CD4-positive, CD25-positive, alpha-beta regulatory T cell (primary cell): ENCODE data around the gene DSN1. TPM values are rescaled to one million over a fixed set of nuclear protein-coding genes. Genes with fewer than 3 reads are reported as not detected.
A peak's percentile ranks its signal among the peaks of the same experiment; 100 is the strongest.

Experiments used
- ATAC-seq, 2 donors: fragments of 150-1000 bp; cut with Tn5 transposase; one replicate each; pipeline ENCODE4 v1.10.0; 2021; ENCODE audit warnings: low read depth in 2 of 2, moderate number of reproducible peaks in 2 of 2, moderate library complexity in 1 of 2
- DNase-seq, 3 donors: peaks; one replicate each; pipeline versions ENCODE4 v3.0.0 to v3.0.0-alpha.2; 2012 to 2022; ENCODE audit warnings: mixed read lengths in 1 of 3
- H3K27ac ChIP-seq: one replicate; pipeline ENCODE4 v1.7.0; 2013; ENCODE audit warnings: mild to moderate bottlenecking, low read length; ENCODE audit not compliant: insufficient read depth, poor library complexity, severe bottlenecking
- H3K27me3 ChIP-seq: one replicate; pipeline ENCODE4 v1.7.0; 2013; ENCODE audit warnings: low read length; ENCODE audit not compliant: control insufficient read depth, insufficient read depth
- H3K36me3 ChIP-seq: one replicate; pipeline ENCODE4 v1.7.0; 2013; ENCODE audit warnings: mild to moderate bottlenecking, low read length, moderate library complexity; ENCODE audit not compliant: control insufficient read depth, insufficient read depth
- H3K4me1 ChIP-seq: 2 replicates; pipeline ENCODE4 v1.7.0; 2013; ENCODE audit warnings: mild to moderate bottlenecking, low read length; ENCODE audit not compliant: insufficient read depth, control insufficient read depth, poor library complexity, severe bottlenecking
- H3K4me3 ChIP-seq: one replicate; pipeline ENCODE4 v1.7.0; 2013; ENCODE audit warnings: low read depth, mild to moderate bottlenecking, low read length, moderate library complexity
- H3K9me3 ChIP-seq, 2 experiments: 1 replicate in 1 of 2; 2 replicates in 1 of 2; pipeline ENCODE4 v1.7.0; 2013; ENCODE audit warnings: low read length in 2 of 2, mild to moderate bottlenecking in 1 of 2, moderate library complexity in 1 of 2; ENCODE audit not compliant: control insufficient read depth in 2 of 2
- H3K27ac Mint-ChIP-seq, 3 donors: one replicate each; pipeline ENCODE4 v1.8.0; 2020 to 2022; ENCODE audit warnings: mild to moderate bottlenecking in 3 of 3, mixed read lengths in 3 of 3, moderate library complexity in 2 of 3
- H3K27me3 Mint-ChIP-seq: one replicate; pipeline ENCODE4 v1.8.0; 2022; ENCODE audit warnings: mild to moderate bottlenecking, mixed read lengths
- H3K36me3 Mint-ChIP-seq: one replicate; pipeline ENCODE4 v1.8.0; 2020; ENCODE audit warnings: mixed read lengths
- H3K4me1 Mint-ChIP-seq, 4 donors: one replicate each; pipeline ENCODE4 v1.8.0; 2020 to 2022; ENCODE audit warnings: mixed read lengths in 4 of 4, mild to moderate bottlenecking in 1 of 4
- H3K4me3 Mint-ChIP-seq, 4 donors: one replicate each; pipeline ENCODE4 v1.8.0; 2020 to 2022; ENCODE audit warnings: mild to moderate bottlenecking in 4 of 4, mixed read lengths in 4 of 4, moderate library complexity in 3 of 4
- H3K9me3 Mint-ChIP-seq, 7 donors: one replicate each; pipeline ENCODE4 v1.8.0; 2020 to 2022; ENCODE audit warnings: mixed read lengths in 7 of 7, mild to moderate bottlenecking in 3 of 7, moderate library complexity in 2 of 7
- polyA plus RNA-seq, 4 donors: library from polyadenylated mRNA; unstranded; fragments of 300-500 nt; fragmentation: Illumina TruSeq; gene quantifications; one replicate each; pipeline ENCODE4 v1.2.3, GENCODE V29; 2021
- total RNA-seq: library from RNA; stranded (reverse); gene quantifications from one replicate; pipeline ENCODE4 v1.2.3, GENCODE V29; 2022

DSN1 gene
- total and polyA plus RNA-seq, 5 donors from 2014 or later = 11.8 to 17.9 (median 13.1) TPM

GRCh38 chr20:36793294-36794115 is 19.9 kb upstream of the DSN1 start:
- ATAC-seq (no peak), DNase-seq (no peak)
- H3K27me3 Mint-ChIP-seq = peaks cover 4% of the 10 kb centered on the region
- no peak overlapping the region for H3K27ac Mint-ChIP-seq
- H3K4me3 Mint-ChIP-seq = no peak overlapping the region
- H3K36me3 Mint-ChIP-seq = no peaks in the 10 kb centered on the region
- no peak overlapping the region for H3K27ac ChIP-seq
- H3K9me3 ChIP-seq = no peaks in the 10 kb centered on the region
- no peak overlapping the region for H3K4me3 ChIP-seq
- no peaks in the 10 kb centered on the region for H3K36me3 ChIP-seq
- no peaks in the 10 kb centered on the region for H3K4me1 Mint-ChIP-seq
- H3K9me3 Mint-ChIP-seq = no peaks in the 10 kb centered on the region
- no peaks in the 10 kb centered on the region for H3K4me1 ChIP-seq
- no peaks in the 10 kb centered on the region for H3K27me3 ChIP-seq

- Histone ChIP-seq H3K9me3 (no peaks in the 10 kb centered on the region), H3K4me1 (no peaks in the 10 kb centered on the region), H3K36me3 (no peaks in the 10 kb centered on the region), H3K27me3 (no peaks in the 10 kb centered on the region), H3K27ac (no peak overlapping the region), H3K4me3 (no peak overlapping the region)
- DNase-seq (no peak), ATAC-seq (no peak)
- no peak overlapping the region for H3K27ac Mint-ChIP-seq
- H3K27me3 Mint-ChIP-seq = peaks cover 2% of the 10 kb centered on the region
- no peaks in the 10 kb centered on the region for H3K36me3 Mint-ChIP-seq
- no peak overlapping the region for H3K4me3 Mint-ChIP-seq
- H3K9me3 Mint-ChIP-seq = no peaks in the 10 kb centered on the region
- H3K4me1 Mint-ChIP-seq = no peaks in the 10 kb centered on the region
Measured at GRCh38 chr20:36792422-36792821, 18.9 kb upstream of the DSN1 start.

- Histone ChIP-seq H3K27ac (no peak overlapping the region), H3K9me3 (no peaks in the 10 kb centered on the region), H3K36me3 (no peaks in the 10 kb centered on the region), H3K4me3 (no peak overlapping the region), H3K4me1 (no peaks in the 10 kb centered on the region), H3K27me3 (no peaks in the 10 kb centered on the region)
- H3K4me3 Mint-ChIP-seq = no peak overlapping the region
- no peaks in the 10 kb centered on the region for H3K4me1 Mint-ChIP-seq
- ATAC-seq (no peak), DNase-seq (no peak)
- H3K27ac Mint-ChIP-seq = peak overlapping the region in 1 of 3 donors; percentile 20
- no peaks in the 10 kb centered on the region for H3K9me3 Mint-ChIP-seq
- H3K36me3 Mint-ChIP-seq = no peaks in the 10 kb centered on the region
- no peaks in the 10 kb centered on the region for H3K27me3 Mint-ChIP-seq
Measured at GRCh38 chr20:36791862-36792261, 18.3 kb upstream of the DSN1 start.

- no peak for ATAC-seq
- Mint-ChIP-seq H3K27me3 (no peaks in the 10 kb centered on the region), H3K9me3 (peaks cover 0 to 2% (median 0%) of the 10 kb centered on the region in 7 donors), H3K4me3 (no peak overlapping the region), H3K4me1 (no peaks in the 10 kb centered on the region), H3K27ac (peak overlapping the region in 1 of 3 donors; percentile 29), H3K36me3 (no peaks in the 10 kb centered on the region)
- no peak overlapping the region for H3K27ac ChIP-seq
- no peak for DNase-seq
- no peaks in the 10 kb centered on the region for H3K36me3 ChIP-seq
- no peak overlapping the region for H3K4me3 ChIP-seq
- no peaks in the 10 kb centered on the region for H3K4me1 ChIP-seq
- H3K9me3 ChIP-seq = no peaks in the 10 kb centered on the region
- no peaks in the 10 kb centered on the region for H3K27me3 ChIP-seq
Measured at GRCh38 chr20:36786663-36787062, 13.1 kb upstream of the DSN1 start.

- no peaks in the 10 kb centered on the region for H3K36me3 Mint-ChIP-seq
- Histone ChIP-seq H3K4me3 (no peak overlapping the region), H3K36me3 (no peaks in the 10 kb centered on the region), H3K27ac (no peak overlapping the region), H3K9me3 (no peaks in the 10 kb centered on the region), H3K27me3 (no peaks in the 10 kb centered on the region), H3K4me1 (no peaks in the 10 kb centered on the region)
- H3K27me3 Mint-ChIP-seq = no peaks in the 10 kb centered on the region
- H3K4me1 Mint-ChIP-seq = no peaks in the 10 kb centered on the region
- peaks cover 0 to 2% (median 0%) of the 10 kb centered on the region in 7 donors for H3K9me3 Mint-ChIP-seq
- ATAC-seq = no peak
- no peak overlapping the region for H3K4me3 Mint-ChIP-seq
- no peak overlapping the region for H3K27ac Mint-ChIP-seq
- DNase-seq = no peak
Measured at GRCh38 chr20:36786246-36786645, 12.7 kb upstream of the DSN1 start.

- Histone ChIP-seq H3K27ac (no peak overlapping the region), H3K27me3 (no peaks in the 10 kb centered on the region), H3K36me3 (no peaks in the 10 kb centered on the region), H3K4me3 (no peak overlapping the region), H3K4me1 (no peaks in the 10 kb centered on the region), H3K9me3 (no peaks in the 10 kb centered on the region)
- Mint-ChIP-seq H3K27me3 (no peaks in the 10 kb centered on the region), H3K4me1 (no peaks in the 10 kb centered on the region), H3K27ac (no peak overlapping the region), H3K36me3 (no peaks in the 10 kb centered on the region), H3K9me3 (peaks cover 0 to 2% (median 0%) of the 10 kb centered on the region in 7 donors), H3K4me3 (no peak overlapping the region)
- DNase-seq (no peak), ATAC-seq (no peak)
Measured at GRCh38 chr20:36785308-36785707, 11.7 kb upstream of the DSN1 start.

- DNase-seq (no peak), ATAC-seq (no peak)
- H3K9me3 Mint-ChIP-seq = peaks cover 0 to 2% (median 0%) of the 10 kb centered on the region in 7 donors
- H3K36me3 Mint-ChIP-seq = no peaks in the 10 kb centered on the region
- Histone ChIP-seq H3K36me3 (no peaks in the 10 kb centered on the region), H3K4me1 (no peaks in the 10 kb centered on the region), H3K9me3 (no peaks in the 10 kb centered on the region), H3K4me3 (no peak overlapping the region), H3K27ac (no peak overlapping the region), H3K27me3 (no peaks in the 10 kb centered on the region)
- H3K27ac Mint-ChIP-seq = no peak overlapping the region
- H3K4me3 Mint-ChIP-seq = no peak overlapping the region
- peaks cover 3% of the 10 kb centered on the region for H3K27me3 Mint-ChIP-seq
- no peaks in the 10 kb centered on the region for H3K4me1 Mint-ChIP-seq
Measured at GRCh38 chr20:36784900-36785299, 11.3 kb upstream of the DSN1 start.

GRCh38 chr20:36784116-36784515 is 10.6 kb upstream of the DSN1 start:
- Histone ChIP-seq H3K4me1 (no peaks in the 10 kb centered on the region), H3K9me3 (no peaks in the 10 kb centered on the region), H3K4me3 (no peak overlapping the region), H3K36me3 (no peaks in the 10 kb centered on the region), H3K27me3 (no peaks in the 10 kb centered on the region), H3K27ac (no peak overlapping the region)
- ATAC-seq (no peak), DNase-seq (no peak)
- no peak overlapping the region for H3K4me3 Mint-ChIP-seq
- peaks cover 0 to 2% (median 0%) of the 10 kb centered on the region in 7 donors for H3K9me3 Mint-ChIP-seq
- no peak overlapping the region for H3K27ac Mint-ChIP-seq
- H3K4me1 Mint-ChIP-seq = no peaks in the 10 kb centered on the region
- no peaks in the 10 kb centered on the region for H3K36me3 Mint-ChIP-seq
- H3K27me3 Mint-ChIP-seq = peaks cover 5% of the 10 kb centered on the region
